Prostate gland (tissue), 2 donors: ENCODE data around the gene ZSWIM6.

Experiments
- POLR2AphosphoS5 ChIP-seq: sonication (generic); formaldehyde crosslinking; IDR thresholded peaks from one replicate; pipeline ENCODE4 v1.6.1; 2017; ENCODE audit warnings: antibody characterized with exemption
- TF ChIP-seq, protein P1 (sequence below), 4 experiments: fragments of 200-600 bp in 2 of 4; fragments of 450-650 bp in 2 of 4; sonication (generic) in 2 of 4; IDR thresholded peaks; 1 replicate in 3 of 4; 2 replicates in 1 of 4; pipeline ENCODE4 v1.5.1; 2016 to 2019; ENCODE audit warnings: antibody characterized with exemption in 4 of 4, mild to moderate bottlenecking in 2 of 4, moderate library complexity in 2 of 4

DNA sequence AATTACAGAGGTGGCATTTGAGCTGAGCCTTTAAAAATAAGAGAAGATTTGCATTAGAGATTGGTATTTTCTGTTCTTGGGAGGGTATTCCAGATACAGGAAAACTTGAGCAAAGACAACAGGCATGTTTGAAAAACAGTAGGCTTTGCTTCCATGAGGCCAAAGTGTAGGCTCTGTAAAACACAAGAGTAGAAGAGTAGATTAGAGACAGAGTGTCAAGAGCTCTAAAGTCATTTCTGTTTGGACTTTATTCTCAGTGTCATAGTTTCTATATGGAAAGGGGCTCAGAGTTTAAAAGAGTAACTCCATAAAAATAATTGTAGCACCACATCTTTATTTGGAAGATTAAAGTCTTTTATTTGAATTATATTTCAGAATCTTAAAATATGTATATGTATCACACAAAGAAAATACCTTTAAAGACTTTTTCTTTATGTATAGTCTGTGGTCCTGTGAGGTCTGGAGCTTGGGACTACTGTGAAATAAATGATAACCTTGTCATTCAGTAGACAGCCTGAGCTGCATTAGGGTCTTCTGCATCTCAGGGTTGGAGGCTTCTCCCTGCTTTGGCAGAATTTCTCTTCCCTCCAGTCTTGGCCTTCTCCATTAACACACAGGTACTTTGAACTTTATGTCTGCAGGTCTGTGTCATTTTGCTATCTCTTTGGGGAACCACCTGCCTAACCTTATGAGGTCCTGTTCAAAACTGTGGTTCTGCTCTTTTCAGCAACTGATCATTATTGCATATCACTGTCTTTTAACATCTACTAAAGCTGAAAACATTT, 73.6 kb downstream of the ZSWIM6 start:
- TF ChIP-seq, protein P1, sequence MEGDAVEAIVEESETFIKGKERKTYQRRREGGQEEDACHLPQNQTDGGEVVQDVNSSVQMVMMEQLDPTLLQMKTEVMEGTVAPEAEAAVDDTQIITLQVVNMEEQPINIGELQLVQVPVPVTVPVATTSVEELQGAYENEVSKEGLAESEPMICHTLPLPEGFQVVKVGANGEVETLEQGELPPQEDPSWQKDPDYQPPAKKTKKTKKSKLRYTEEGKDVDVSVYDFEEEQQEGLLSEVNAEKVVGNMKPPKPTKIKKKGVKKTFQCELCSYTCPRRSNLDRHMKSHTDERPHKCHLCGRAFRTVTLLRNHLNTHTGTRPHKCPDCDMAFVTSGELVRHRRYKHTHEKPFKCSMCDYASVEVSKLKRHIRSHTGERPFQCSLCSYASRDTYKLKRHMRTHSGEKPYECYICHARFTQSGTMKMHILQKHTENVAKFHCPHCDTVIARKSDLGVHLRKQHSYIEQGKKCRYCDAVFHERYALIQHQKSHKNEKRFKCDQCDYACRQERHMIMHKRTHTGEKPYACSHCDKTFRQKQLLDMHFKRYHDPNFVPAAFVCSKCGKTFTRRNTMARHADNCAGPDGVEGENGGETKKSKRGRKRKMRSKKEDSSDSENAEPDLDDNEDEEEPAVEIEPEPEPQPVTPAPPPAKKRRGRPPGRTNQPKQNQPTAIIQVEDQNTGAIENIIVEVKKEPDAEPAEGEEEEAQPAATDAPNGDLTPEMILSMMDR (IDR thresholded peaks at IDR 0.05), result no peak
- no peak for TF ChIP-seq POLR2AphosphoS5
